HepG2 (cell line): ENCODE measurements around the gene TUBGCP5. TPM values are rescaled to one million over a fixed set of nuclear protein-coding genes. Genes with fewer than 3 reads are reported as not detected.

Experiments used
- ATAC-seq: fragments of 200-7000 bp; cut with Tn5 transposase; 3 replicates; pipeline ENCODE4 v1.9.1; 2020; ENCODE audit warnings: mild to moderate bottlenecking, moderate library complexity
- BruUV-seq: library from RNA; stranded (reverse); fragments of 400-500 nt; replicated peaks from 2 replicates; lab custom pipeline; 2021; lab: Mats Ljungman, UMichigan
- CTCF ChIA-PET: fragments of 300-600 bp; formaldehyde crosslinking; extraction: SDS; loops from one replicate; lab custom pipeline; 2021; ENCODE audit warnings: low total read pairs, inconsistent platforms, low intra/inter-chr PET ratio; lab: Yijun Ruan, JAX
- POLR2A ChIA-PET: fragments of 350-600 bp; sonication (Branson Sonifier 250); formaldehyde crosslinking; loops from one replicate; lab custom pipeline; 2020; ENCODE audit warnings: antibody characterized with exemption, inconsistent platforms; lab: Yijun Ruan, JAX
- DNase-seq: peaks from one replicate; pipeline ENCODE4 v3.0.0-alpha.2; 2015; ENCODE audit warnings: low spot score
- FAIRE-seq: peaks from 3 replicates; lab custom pipeline; 2011; peaks lifted over from hg19 to GRCh38; lab: Jason Lieb, UNC
- H2AFZ ChIP-seq: one replicate; pipeline ENCODE4 v1.6.1; 2011; ENCODE audit warnings: low read length, inconsistent platforms
- H3K27ac ChIP-seq: fragments of 300-600 bp; 3 replicates; pipeline ENCODE4 v1.8.0; 2011; ENCODE audit warnings: mixed run types, mild to moderate bottlenecking, mixed read lengths, low read length, inconsistent platforms; ENCODE audit not compliant: insufficient read depth; ENCODE audit errors: extremely low read length
- H3K27me3 ChIP-seq, 2 experiments: fragments of 200-600 bp in 1 of 2; 2 replicates in 1 of 2; 3 replicates in 1 of 2; pipeline versions ENCODE4 v1.6.0 to v1.8.0; 2011; ENCODE audit warnings: low read length in 2 of 2, mild to moderate bottlenecking in 2 of 2, moderate library complexity in 2 of 2, inconsistent platforms in 1 of 2; ENCODE audit not compliant: insufficient read depth in 2 of 2, control insufficient read depth in 1 of 2
- H3K36me3 ChIP-seq, 2 experiments: fragments of 200-600 bp in 1 of 2; replicated peaks in 1 of 2; 2 replicates in 1 of 2; 3 replicates in 1 of 2; pipeline versions ENCODE4 v1.5.1 to v1.8.0; 2011; ENCODE audit warnings: low read length in 2 of 2, inconsistent platforms in 1 of 2; ENCODE audit not compliant: insufficient read depth in 2 of 2, control insufficient read depth in 1 of 2
- H3K4me1 ChIP-seq: 2 replicates; pipeline ENCODE4 v1.5.1; 2012; ENCODE audit warnings: low read length, inconsistent platforms; ENCODE audit not compliant: insufficient read depth
- H3K4me2 ChIP-seq: 2 replicates; pipeline ENCODE4 v1.6.0; 2011; ENCODE audit warnings: low read depth, low read length, inconsistent platforms
- H3K4me3 ChIP-seq, 3 experiments: fragments of 200-600 bp in 1 of 3; sonication (generic), shearing (Covaris generic) in 1 of 3; replicated peaks in 1 of 3; 2 replicates each; pipeline ENCODE4 v1.5.1; 2011 to 2016; ENCODE audit warnings: low read length in 3 of 3, inconsistent platforms in 2 of 3, low read depth in 2 of 3, mild to moderate bottlenecking in 2 of 3, control low read depth in 1 of 3, mixed read lengths in 1 of 3; ENCODE audit not compliant: insufficient read depth in 1 of 3
- H3K79me2 ChIP-seq: one replicate; pipeline ENCODE4 v1.6.1; 2011; ENCODE audit warnings: low read length, inconsistent platforms; ENCODE audit not compliant: insufficient read depth
- H3K9ac ChIP-seq: 2 replicates; pipeline ENCODE4 v1.6.0; 2011; ENCODE audit warnings: mild to moderate bottlenecking, low read depth, low read length, inconsistent platforms; ENCODE audit not compliant: insufficient read depth
- H3K9me3 ChIP-seq: 2 replicates; pipeline ENCODE4 v1.5.1; 2012; ENCODE audit warnings: mild to moderate bottlenecking, low read length
- H4K20me1 ChIP-seq: 2 replicates; pipeline ENCODE4 v1.6.0; 2011; ENCODE audit warnings: inconsistent platforms, mild to moderate bottlenecking, low read length, moderate library complexity; ENCODE audit not compliant: insufficient read depth
- BATF2 ChIP-seq: sonication (generic); formaldehyde crosslinking; IDR thresholded peaks from 2 replicates; pipeline ENCODE4 v1.8.0; 2022; ENCODE audit warnings: mild to moderate bottlenecking, missing genetic modification reagents, moderate library complexity
- FLYWCH1 ChIP-seq: sonication (generic); formaldehyde crosslinking; IDR thresholded peaks from 2 replicates; pipeline ENCODE4 v1.8.1; 2023; ENCODE audit warnings: mild to moderate bottlenecking, missing genetic modification reagents
- GATA4 ChIP-seq: sonication (generic); IDR thresholded peaks from 2 replicates; pipeline ENCODE4 v1.6.1; 2016; ENCODE audit warnings: antibody characterized with exemption, low read depth, borderline replicate concordance
- JUNB ChIP-seq: sonication (generic); formaldehyde crosslinking; IDR thresholded peaks from 2 replicates; pipeline ENCODE4 v1.8.0; 2022; ENCODE audit warnings: missing genetic modification reagents, mild to moderate bottlenecking, borderline replicate concordance
- SMAD1 ChIP-seq: sonication (generic); formaldehyde crosslinking; IDR thresholded peaks from 2 replicates; pipeline ENCODE4 v1.4.0; 2020; ENCODE audit warnings: missing genetic modification reagents, low read depth, mild to moderate bottlenecking, borderline replicate concordance
- SPEN ChIP-seq: sonication (generic); formaldehyde crosslinking; IDR thresholded peaks from 2 replicates; pipeline ENCODE4 v1.5.1; 2020; ENCODE audit warnings: low read depth, mild to moderate bottlenecking, missing genetic modification reagents
- ZNF431 ChIP-seq: sonication (generic); formaldehyde crosslinking; IDR thresholded peaks from 2 replicates; pipeline ENCODE4 v1.9.0; 2022; ENCODE audit warnings: missing genetic modification reagents, low read depth, mild to moderate bottlenecking, borderline replicate concordance
- ZNF441 ChIP-seq: sonication (generic); formaldehyde crosslinking; IDR thresholded peaks from 2 replicates; pipeline ENCODE4 v1.7.0; 2021; ENCODE audit warnings: missing genetic modification reagents, borderline replicate concordance
- ZNF567 ChIP-seq: sonication (generic); formaldehyde crosslinking; IDR thresholded peaks from 2 replicates; pipeline ENCODE4 v1.8.1; 2023; ENCODE audit warnings: mild to moderate bottlenecking, missing genetic modification reagents, borderline replicate concordance
- ZNF75D ChIP-seq: sonication (generic); formaldehyde crosslinking; IDR thresholded peaks from 2 replicates; pipeline ENCODE4 v1.8.1; 2023; ENCODE audit warnings: missing genetic modification reagents, mild to moderate bottlenecking, borderline replicate concordance
- WGBS: methylation state at CpG from one replicate; pipeline ENCODE4 v1.1.6; 2017; ENCODE audit warnings: low lambda C conversion rate; 5-methylcytosine and 5-hydroxymethylcytosine counted together
- in situ Hi-C: cut with HindIII; loops from 2 replicates; pipeline ENCODE4 v1.10.0; 2017; ENCODE audit warnings: low pct_unique_long_range_greater_than_20kb; ENCODE audit not compliant: extremely low pct_ligation_motif_present
- intact Hi-C: fragments of 100-400 bp; cut with micrococcal nuclease; formaldehyde crosslinking; loops from one replicate; pipeline ENCODE4 v1.10.0; 2022; ENCODE audit not compliant: unreplicated experiment
- polyA plus RNA-seq, 8 experiments: library from polyadenylated mRNA; depleted of rRNA in 3 of 8; stranded (reverse) in 7 of 8; unstranded in 1 of 8; fragments of >200 nt; fragmentation: Illumina TruSeq in 4 of 8; extraction: Trizol in 4 of 8; gene quantifications; 2 replicates each; pipeline versions ENCODE4 v1.2.1 to v1.2.3, GENCODE V29; 2011 to 2016; ENCODE audit warnings: low read depth in 4 of 8, missing spikeins in 1 of 8, mixed read lengths in 1 of 8; ENCODE audit not compliant: insufficient read depth in 1 of 8
- total RNA-seq, 5 experiments: library from RNA; depleted of rRNA; stranded (reverse); fragments of >200 nt; fragmentation: Illumina TruSeq; extraction: Trizol; gene quantifications; 2 replicates each; pipeline ENCODE4 v1.2.3, GENCODE V29; 2016; ENCODE audit warnings: low read depth in 1 of 5
- TF ChIP-seq, protein P1 (sequence below): sonication (generic); formaldehyde crosslinking; IDR thresholded peaks from 2 replicates; pipeline ENCODE4 v1.4.0; 2020; ENCODE audit warnings: mild to moderate bottlenecking, missing genetic modification reagents

The TUBGCP5 gene
- total and polyA plus RNA-seq, 2 of the 13 experiments (the other 11 are each of a cell fraction or from before 2014, with no cell fraction given), result 7.2 to 25.0 TPM

- DNase-seq (no peak), ATAC-seq (no peak)
- no peak overlapping the region for H2AFZ ChIP-seq
- POLR2A ChIA-PET, result no interaction called here
- in situ Hi-C loops, result no loop called here
- no peak overlapping the region for H3K27ac ChIP-seq
- no peaks in the 10 kb centered on the region for H3K27me3 ChIP-seq
- TF ChIP-seq JUNB (CRISPR knock-in tag), result no peak
- no peak for TF ChIP-seq ZNF75D (CRISPR knock-in tag)
- no peak for TF ChIP-seq GATA4
- TF ChIP-seq ZNF441 (CRISPR knock-in tag), result no peak
- TF ChIP-seq, all 625 proteins: peak for 0
- 96% methylated on average over 21 of the region's 39 CpGs for WGBS
- Histone ChIP-seq H3K4me2 (no peak overlapping the region), H3K9ac (no peak overlapping the region), H4K20me1 (peaks cover 24% of the 10 kb centered on the region; the same call in 1 of the 2 replicates), H3K36me3 (no peaks in the 10 kb centered on the region; a peak in 1 of 5 replicates), H3K79me2 (peaks cover 65% of the 10 kb centered on the region), H3K9me3 (no peaks in the 10 kb centered on the region), H3K4me1 (peaks cover 50% of the 10 kb centered on the region), H3K4me3 (no peak overlapping the region)
- intact Hi-C loops, result no loop called here
- no peak for FAIRE-seq
- CTCF ChIA-PET, result no interaction called here
- BruUV-seq, result no TSS peak
Measured at GRCh38 chr15:22951381-22952280, 87.7 kb downstream of the TUBGCP5 start.

DNA sequence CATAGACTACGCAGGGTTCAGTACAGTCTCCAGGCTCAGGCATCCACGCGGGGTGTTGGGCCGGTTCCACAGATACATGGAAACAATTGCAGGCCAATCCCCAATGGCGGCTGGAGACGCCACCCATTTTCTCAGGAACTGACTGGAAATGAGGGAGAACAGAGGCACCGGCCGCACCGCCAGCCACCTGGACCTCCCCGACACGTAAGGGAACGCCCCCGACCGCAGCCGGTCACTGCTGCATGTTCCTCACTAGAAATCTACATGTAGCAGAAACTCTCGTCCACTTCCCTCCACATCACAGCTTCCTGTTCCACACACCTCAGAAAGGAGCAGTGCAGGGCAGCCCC lies 88.4 kb downstream of the TUBGCP5 start:
- FAIRE-seq (no peak), DNase-seq (no peak), ATAC-seq (no peak)
- Histone ChIP-seq H3K9ac (no peak overlapping the region), H3K36me3 (no peaks in the 10 kb centered on the region; a peak in 1 of 5 replicates), H2AFZ (no peak overlapping the region), H3K27me3 (no peaks in the 10 kb centered on the region), H4K20me1 (peaks cover 24% of the 10 kb centered on the region; the same call in 1 of the 2 replicates), H3K79me2 (peaks cover 65% of the 10 kb centered on the region), H3K4me1 (peaks cover 49% of the 10 kb centered on the region), H3K4me3 (no peak overlapping the region), H3K4me2 (no peak overlapping the region), H3K27ac (no peak overlapping the region), H3K9me3 (no peaks in the 10 kb centered on the region)
- ChIA-PET CTCF (no interaction called here), POLR2A (no interaction called here)
- intact Hi-C loops, result no loop called here
- TF ChIP-seq ZNF431 (CRISPR knock-in tag), result no peak
- TF ChIP-seq, protein P1, sequence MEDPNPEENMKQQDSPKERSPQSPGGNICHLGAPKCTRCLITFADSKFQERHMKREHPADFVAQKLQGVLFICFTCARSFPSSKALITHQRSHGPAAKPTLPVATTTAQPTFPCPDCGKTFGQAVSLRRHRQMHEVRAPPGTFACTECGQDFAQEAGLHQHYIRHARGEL (CRISPR knock-in tag), result no peak
- no peak for TF ChIP-seq ZNF567 (CRISPR knock-in tag)
- TF ChIP-seq BATF2 (CRISPR knock-in tag), result no peak
- TF ChIP-seq SPEN (CRISPR knock-in tag), result no peak
- TF ChIP-seq SMAD1 (CRISPR knock-in tag), result no peak
- TF ChIP-seq FLYWCH1 (CRISPR knock-in tag), result no peak
- BruUV-seq, result no TSS peak
- in situ Hi-C loops, result no loop called here
- over 99% methylated on average over 13 of the region's 16 CpGs for WGBS
